ENCODE measurements around the gene SLC22A3. TPM values are rescaled to one million over a fixed set of nuclear protein-coding genes. Genes with fewer than 3 reads are reported as not detected.

Gene SLC22A3
- total and polyA plus RNA-seq, 2 of the 4 experiments (the other 2 are of a cell fraction), result not detected

GRCh38 chr6:160327981-160328380, 20.2 kb upstream of the SLC22A3 start:
- TF ChIP-seq CTCF (conservative IDR thresholded peaks at IDR 0.05; ENCODE audit: low read depth, low read length), result no peak
- TF ChIP-seq NFE2L2 (IDR thresholded peaks at IDR 0.05; ENCODE audit: low read depth, low read length), result no peak
- no peak for TF ChIP-seq CHD1 (IDR thresholded peaks at IDR 0.05; ENCODE audit: low read depth, low read length)
- no peak for TF ChIP-seq ELK1 (IDR thresholded peaks at IDR 0.05; ENCODE audit: borderline replicate concordance, low read depth, low read length)
- no peak for TF ChIP-seq POLR2A (IDR thresholded peaks at IDR 0.05; ENCODE audit: low read depth, low read length)
- no peak for TF ChIP-seq MAFK (IDR thresholded peaks at IDR 0.05; ENCODE audit: low read depth, low read length)
- no peak for TF ChIP-seq CEBPB (IDR thresholded peaks at IDR 0.05; ENCODE audit: low read depth, low read length)
- no peak for TF ChIP-seq MAZ (IDR thresholded peaks at IDR 0.05; ENCODE audit: borderline replicate concordance, low read depth, low read length)
- no peak for TF ChIP-seq RFX5 (IDR thresholded peaks at IDR 0.05; ENCODE audit: low read depth, low read length)
- no peak for TF ChIP-seq RCOR1 (IDR thresholded peaks at IDR 0.05; ENCODE audit: insufficient replicate concordance, low read length)
- no peak for TF ChIP-seq BHLHE40 (IDR thresholded peaks at IDR 0.05; ENCODE audit: low read depth, low read length)
- TF ChIP-seq FOS (IDR thresholded peaks at IDR 0.05; ENCODE audit: low read depth, low read length), result no peak
- TF ChIP-seq RAD21 (IDR thresholded peaks at IDR 0.05; ENCODE audit: low read length), result no peak
- no peak for TF ChIP-seq USF2 (IDR thresholded peaks at IDR 0.05; ENCODE audit: low read depth, low read length)
- TF ChIP-seq MXI1 (IDR thresholded peaks at IDR 0.05; ENCODE audit: borderline replicate concordance, low read depth, low read length), result no peak
- no peak for TF ChIP-seq SMC3 (IDR thresholded peaks at IDR 0.05; ENCODE audit: low read depth, low read length)
- H3K56ac ChIP-seq (ENCODE audit: extremely low read depth, insufficient read depth, low read length), result no peak overlapping the region
- no peak overlapping the region for H2BK5ac ChIP-seq (ENCODE audit: low read depth, low read length, poor library complexity, severe bottlenecking)
- no peak overlapping the region for H4K91ac ChIP-seq (ENCODE audit: insufficient read depth, low read depth, low read length)
- no peak for ATAC-seq (ENCODE audit: low read depth)
- H2AFZ ChIP-seq (replicated peaks; ENCODE audit: low read length, poor library complexity), result no peak overlapping the region
- ChIA-PET CTCF (no interaction called here), POLR2A (ENCODE audit: unreplicated experiment) (no interaction called here)
- H3K14ac ChIP-seq (replicated peaks; ENCODE audit: low read depth, low read length), result no peak overlapping the region
- H3K27me3 ChIP-seq (ENCODE audit: control insufficient read depth, insufficient read depth, low read length), result no peaks in the 10 kb centered on the region
- H3K27ac ChIP-seq (ENCODE audit: insufficient read depth, low read length), result no peak overlapping the region
- no peaks in the 10 kb centered on the region for H4K20me1 ChIP-seq (ENCODE audit: insufficient read depth, low read length)
- intact Hi-C loops (cut with micrococcal nuclease), result no loop called here
- H3K4me3 ChIP-seq (ENCODE audit: insufficient read depth, low read depth, low read length), result no peak overlapping the region
- H2AK9ac ChIP-seq (replicated peaks; ENCODE audit: low read depth, low read length, poor library complexity), result no peak overlapping the region
- H3K9me3 ChIP-seq (ENCODE audit: control insufficient read depth, insufficient read depth, low read length), result peaks cover 12% of the 10 kb centered on the region
- H4K5ac ChIP-seq (ENCODE audit: low read depth, low read length), result no peak overlapping the region
- dilution Hi-C loops (cut with HindIII; ENCODE audit: low sequenced_read_pairs, unreplicated experiment), result no loop called here
- H3K4me2 ChIP-seq (ENCODE audit: low read depth, low read length), result no peak overlapping the region
- H2BK120ac ChIP-seq (ENCODE audit: low read depth, low read length), result no peak overlapping the region
- no peaks in the 10 kb centered on the region for H3K9me1 ChIP-seq (ENCODE audit: insufficient read depth, low read length)
- BruUV-seq (replicated peaks), result no TSS peak
- no peak overlapping the region for H3K4ac ChIP-seq (ENCODE audit: low read depth, low read length)
- H4K8ac ChIP-seq (ENCODE audit: low read depth in 2 of 2, low read length in 2 of 2), result no peak overlapping the region
- H3K4me1 ChIP-seq (ENCODE audit: control insufficient read depth, insufficient read depth, low read length), result no peaks in the 10 kb centered on the region
- no peaks in the 10 kb centered on the region for H3K36me3 ChIP-seq (ENCODE audit: control insufficient read depth, insufficient read depth, low read length)
- no peak overlapping the region for H2BK20ac ChIP-seq (ENCODE audit: low read depth, low read length)
- H3K18ac ChIP-seq (ENCODE audit: low read depth, low read length), result no peak overlapping the region
- H3K9ac ChIP-seq (ENCODE audit: low read depth, low read length), result no peak overlapping the region
- DNase-seq, result no peak
- H2BK15ac ChIP-seq (ENCODE audit: low read depth, low read length), result no peak overlapping the region
- H2AK5ac ChIP-seq (ENCODE audit: low read depth, low read length), result no peak overlapping the region
- H3K23ac ChIP-seq (ENCODE audit: low read depth, low read length), result no peak overlapping the region
- no peaks in the 10 kb centered on the region for H3K79me1 ChIP-seq (ENCODE audit: low read depth in 1 of 2, low read length in 2 of 2)
- WGBS, 2 experiments (ENCODE audit: extremely low coverage in 2 of 2, insufficient read length in 1 of 2), result no CpG with 5 or more reads among the region's 3 CpGs
- in situ Hi-C loops (cut with MboI; ENCODE audit: low sequenced_read_pairs), result no loop called here
